ENCODE data around the gene MRTFA.
"Not testable (repeated sequence)": the region's sequence is repeated elsewhere in the genome, so short reads cannot be mapped to it uniquely, and the experiment has no call there.

Gene MRTFA

GRCh38 chr22:40636380-40637182 lies at the start of gene MRTFA:
MRTFA (minus strand) TSS chr22:40636719.
- peak; percentile 99 for DNase-seq (ENCODE audit: low read depth)

GRCh38 chr22:40685406-40685805 lies 48.9 kb upstream of the MRTFA start:
- no peak for DNase-seq (ENCODE audit: low read depth)

GRCh38 chr22:40684728-40685127 lies 48.2 kb upstream of the MRTFA start:
- DNase-seq (ENCODE audit: low read depth), result no peak

- no peak for DNase-seq (ENCODE audit: low read depth)
Observed at GRCh38 chr22:40681451-40681850, 44.9 kb upstream of the MRTFA start.

- DNase-seq (ENCODE audit: low read depth), result no peak
Observed at GRCh38 chr22:40680819-40681183, 44.3 kb upstream of the MRTFA start.

GRCh38 chr22:40679964-40680818 lies 43.7 kb upstream of the MRTFA start:
- DNase-seq (ENCODE audit: low read depth), result no peak

GRCh38 chr22:40679249-40679963 lies 42.9 kb upstream of the MRTFA start, which contains the start of gene MCHR1:
MCHR1 (plus strand) TSS chr22:40679484; CDS start chr22:40679653, 169 bp downstream.
- no peak for DNase-seq (ENCODE audit: low read depth)

- DNase-seq (ENCODE audit: low read depth), result no peak
Observed at GRCh38 chr22:40678493-40679248, 42.2 kb upstream of the MRTFA start.

GRCh38 chr22:40676644-40677043 lies 40.1 kb upstream of the MRTFA start:
- no peak for DNase-seq (ENCODE audit: low read depth)

- not testable (repeated sequence) for DNase-seq (ENCODE audit: low read depth)
Observed at GRCh38 chr22:40676166-40676565, 39.6 kb upstream of the MRTFA start.

GRCh38 chr22:40674274-40674673 lies 37.8 kb upstream of the MRTFA start:
- DNase-seq (ENCODE audit: low read depth), result no peak

GRCh38 chr22:40673017-40673416 lies 36.5 kb upstream of the MRTFA start:
- DNase-seq (ENCODE audit: low read depth), result no peak

- DNase-seq (ENCODE audit: low read depth), result no peak
Observed at GRCh38 chr22:40671796-40672360, 35.4 kb upstream of the MRTFA start.

GRCh38 chr22:40671369-40671768 lies 34.9 kb upstream of the MRTFA start:
- DNase-seq (ENCODE audit: low read depth), result no peak

- DNase-seq (ENCODE audit: low read depth), result no peak
Observed at GRCh38 chr22:40670058-40670457, 33.5 kb upstream of the MRTFA start.

GRCh38 chr22:40668611-40669411 lies 32.3 kb upstream of the MRTFA start:
- DNase-seq (ENCODE audit: low read depth), result no peak

GRCh38 chr22:40666151-40666848 lies 29.8 kb upstream of the MRTFA start:
- DNase-seq (ENCODE audit: low read depth), result no peak

- DNase-seq (ENCODE audit: low read depth), result no peak
Observed at GRCh38 chr22:40665312-40665711, 28.8 kb upstream of the MRTFA start.

- DNase-seq (ENCODE audit: low read depth), result no peak
Observed at GRCh38 chr22:40661671-40662070, 25.2 kb upstream of the MRTFA start.

- DNase-seq (ENCODE audit: low read depth), result no peak
Observed at GRCh38 chr22:40660730-40661129, 24.2 kb upstream of the MRTFA start.

All from activated T-helper 1 cell treated with Interleukin-2 at 50 U/mL for 16 hours (primary cell).